GM19238 (cell line): ENCODE data around the gene ZNF799.
"Not testable (repeated sequence)": the region's sequence is repeated elsewhere in the genome, so short reads cannot be mapped to it uniquely, and the experiment has no call there.

Experiments
- DNase-seq: peaks from one replicate; pipeline ENCODE4 v3.0.0; 2011; ENCODE audit warnings: low spot score; ENCODE audit not compliant: insufficient read length

ZNF799 gene

DNA sequence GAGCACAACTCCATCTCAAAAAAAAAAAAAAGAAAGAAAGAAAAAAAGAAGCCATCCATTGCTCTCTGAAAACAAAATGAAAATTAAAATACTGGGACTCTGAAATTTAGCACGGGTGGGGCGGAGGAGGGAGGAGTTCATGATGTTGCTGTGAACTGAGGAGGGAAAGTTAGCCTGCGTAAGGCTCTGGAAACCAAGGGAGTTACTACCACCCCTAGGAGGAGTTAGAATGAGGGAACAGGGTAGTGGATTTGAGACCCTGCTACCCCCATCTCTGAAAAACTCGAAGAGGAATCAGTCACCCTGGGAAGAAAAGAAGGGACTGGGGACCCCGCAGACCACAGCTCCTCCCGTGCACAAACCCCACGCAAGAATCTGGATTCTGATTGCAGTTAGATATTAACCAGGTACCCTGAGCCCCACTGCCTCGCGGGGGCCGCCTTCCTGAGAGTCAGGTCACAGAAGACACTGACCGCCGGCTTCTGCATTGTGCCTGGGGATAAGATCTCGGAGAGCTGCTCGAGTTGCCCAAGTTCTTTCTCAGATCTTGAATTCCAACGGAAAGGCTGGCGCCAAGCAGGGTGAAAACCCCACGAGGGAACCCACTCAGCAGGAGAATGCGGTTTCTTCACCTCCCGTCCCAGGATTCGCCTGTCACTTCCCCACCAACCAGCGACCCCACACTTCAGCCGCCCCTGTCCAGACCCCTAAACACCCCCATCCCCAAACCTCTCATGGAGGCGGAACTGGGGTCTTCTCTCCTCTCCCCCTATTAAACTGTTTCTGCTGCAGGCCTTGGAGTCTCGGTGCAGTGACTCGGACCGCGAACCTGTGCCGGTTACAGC, 36.5 kb downstream of the ZNF799 start:
- no peak for DNase-seq

DNA sequence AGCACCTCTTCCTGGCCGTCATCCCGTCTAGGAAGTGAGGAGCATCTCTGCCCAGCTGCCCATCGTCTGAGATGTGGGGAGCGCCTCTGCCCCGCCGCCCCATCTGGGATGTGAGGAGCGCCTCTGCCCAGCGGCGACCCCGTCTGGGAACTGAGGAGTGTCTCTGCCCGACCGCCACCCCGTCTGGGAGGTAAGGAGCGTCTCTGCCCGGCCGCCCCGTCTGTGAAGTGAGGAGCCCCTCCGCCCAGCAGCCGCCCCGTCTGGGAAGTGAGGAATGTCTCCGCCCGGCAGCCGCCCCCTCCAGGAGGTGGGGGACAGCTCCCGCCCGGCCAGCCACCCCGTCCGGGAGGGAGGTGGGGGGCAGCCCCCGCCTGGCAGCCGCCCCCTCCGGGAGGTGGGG, 38.8 kb downstream of the ZNF799 start:
- DNase-seq: not testable (repeated sequence)

DNA sequence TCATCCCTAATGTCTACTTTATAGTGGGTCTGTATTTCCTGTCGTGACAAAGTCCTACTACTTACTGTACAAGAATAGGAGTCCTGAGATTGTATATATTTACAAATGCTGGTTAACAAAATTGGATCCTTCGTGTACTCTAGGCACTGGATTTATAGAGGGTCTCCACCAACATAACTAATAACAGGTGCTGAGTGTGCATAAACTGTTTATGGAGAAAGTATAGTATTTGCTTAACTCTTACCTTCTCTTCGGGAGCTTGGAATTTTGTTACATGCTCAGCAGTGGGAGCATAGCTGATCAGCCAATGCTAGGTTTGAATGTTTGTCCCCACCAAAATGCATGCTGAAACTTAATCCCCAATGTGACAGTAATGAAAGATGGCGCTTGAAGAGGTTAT, 47.7 kb downstream of the ZNF799 start:
- DNase-seq: no peak

DNA sequence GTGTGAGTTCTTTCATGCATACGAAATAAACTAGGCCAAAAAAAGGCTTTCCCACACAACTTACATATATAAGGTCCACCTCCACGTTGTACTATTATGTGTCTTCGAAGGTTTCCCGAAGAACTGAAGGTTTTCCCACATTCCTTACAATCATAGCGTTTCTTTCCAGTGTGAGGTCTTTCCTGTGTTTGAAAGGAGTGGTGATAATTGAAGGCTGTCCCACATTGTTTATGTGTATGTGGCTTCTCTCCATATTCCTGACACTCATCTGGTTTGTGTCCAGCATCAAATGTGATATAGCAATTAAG, 50.2 kb downstream of the ZNF799 start:
- no peak for DNase-seq

DNA sequence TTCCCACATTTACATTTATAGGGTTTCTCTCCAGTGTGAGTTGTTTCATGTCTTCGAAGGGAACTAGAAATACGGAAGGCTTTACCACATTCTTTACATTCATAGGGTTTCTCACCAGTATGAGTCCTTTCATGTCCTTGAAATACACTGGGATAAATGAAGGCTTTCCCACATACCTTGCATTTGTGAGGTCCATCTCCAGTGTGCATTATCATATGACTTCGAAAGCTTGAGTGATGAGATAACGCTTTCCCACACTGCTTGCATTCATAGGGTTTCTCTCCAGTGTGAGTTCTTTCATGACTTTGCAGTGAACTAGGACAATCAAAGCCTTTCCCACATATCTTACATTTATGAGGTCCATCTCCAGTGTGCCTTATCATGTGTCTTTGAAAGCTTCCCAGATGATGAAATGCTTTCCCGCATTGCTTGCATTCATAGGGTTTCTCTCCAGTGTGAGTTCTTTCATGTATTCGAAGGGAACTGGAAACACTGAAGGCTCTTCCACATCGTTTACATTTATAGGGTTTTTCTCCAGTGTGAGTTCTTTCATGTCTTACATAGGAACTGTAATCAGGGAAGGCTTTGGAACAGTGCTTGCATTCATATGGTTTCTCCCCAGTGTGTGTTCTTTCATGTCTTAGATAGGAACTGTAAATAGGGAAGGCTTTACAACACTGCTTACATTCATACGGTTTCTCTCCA, 50.7 kb downstream of the ZNF799 start:
- DNase-seq: no peak

DNA sequence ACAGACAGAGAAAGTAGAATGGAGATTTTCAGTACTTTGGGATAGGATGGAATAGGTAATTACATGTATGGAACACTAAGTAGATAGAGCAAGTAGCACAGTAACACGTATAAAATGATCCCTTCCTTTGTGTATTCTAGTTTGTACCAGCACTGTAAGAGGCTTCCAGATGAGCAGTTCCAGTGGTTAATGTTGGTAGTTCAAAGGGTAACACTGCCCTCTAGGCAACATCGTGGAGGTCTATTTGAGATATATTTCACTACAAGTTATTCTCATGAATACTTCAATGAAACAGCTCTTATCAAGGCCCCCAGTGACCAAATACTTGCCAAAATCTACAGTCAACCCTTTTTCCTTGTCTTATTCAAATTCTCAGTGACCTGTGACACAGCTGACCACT, 54.2 kb downstream of the ZNF799 start:
- no peak for DNase-seq

DNA sequence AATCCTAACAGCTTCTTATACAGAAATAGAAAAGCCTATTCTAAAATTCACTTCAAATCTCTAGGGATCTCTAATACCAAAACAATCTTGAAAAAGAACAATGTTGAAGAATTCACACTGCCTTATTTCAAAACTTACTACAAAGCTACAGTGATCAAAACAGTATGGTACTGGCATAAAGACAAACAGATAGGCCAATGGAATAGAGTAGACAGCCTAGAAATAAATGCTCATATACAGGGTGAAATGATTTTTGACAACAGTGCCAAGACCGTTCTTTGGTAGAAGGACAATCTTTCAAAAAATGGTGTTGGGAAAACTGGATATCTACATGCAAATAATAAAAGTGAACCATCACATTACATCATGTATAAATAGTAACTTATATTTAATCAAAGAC, 55.9 kb downstream of the ZNF799 start:
- DNase-seq: no peak
